Tracheal epithelial cell (primary cell): Measurements from ENCODE around the gene MARCHF9. TPM values are rescaled to one million over a fixed set of nuclear protein-coding genes. Genes with fewer than 3 reads are reported as not detected.

Experiments
- total RNA-seq: library from RNA; depleted of rRNA; stranded (reverse); fragments of >200 nt; gene quantifications from 2 replicates; pipeline ENCODE4 v1.2.1, GENCODE V29; 2014

MARCHF9 gene, protein sequence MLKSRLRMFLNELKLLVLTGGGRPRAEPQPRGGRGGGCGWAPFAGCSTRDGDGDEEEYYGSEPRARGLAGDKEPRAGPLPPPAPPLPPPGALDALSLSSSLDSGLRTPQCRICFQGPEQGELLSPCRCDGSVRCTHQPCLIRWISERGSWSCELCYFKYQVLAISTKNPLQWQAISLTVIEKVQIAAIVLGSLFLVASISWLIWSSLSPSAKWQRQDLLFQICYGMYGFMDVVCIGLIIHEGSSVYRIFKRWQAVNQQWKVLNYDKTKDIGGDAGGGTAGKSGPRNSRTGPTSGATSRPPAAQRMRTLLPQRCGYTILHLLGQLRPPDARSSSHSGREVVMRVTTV
- 7.7 and 11.1 TPM in 2 replicates for total RNA-seq

DNA sequence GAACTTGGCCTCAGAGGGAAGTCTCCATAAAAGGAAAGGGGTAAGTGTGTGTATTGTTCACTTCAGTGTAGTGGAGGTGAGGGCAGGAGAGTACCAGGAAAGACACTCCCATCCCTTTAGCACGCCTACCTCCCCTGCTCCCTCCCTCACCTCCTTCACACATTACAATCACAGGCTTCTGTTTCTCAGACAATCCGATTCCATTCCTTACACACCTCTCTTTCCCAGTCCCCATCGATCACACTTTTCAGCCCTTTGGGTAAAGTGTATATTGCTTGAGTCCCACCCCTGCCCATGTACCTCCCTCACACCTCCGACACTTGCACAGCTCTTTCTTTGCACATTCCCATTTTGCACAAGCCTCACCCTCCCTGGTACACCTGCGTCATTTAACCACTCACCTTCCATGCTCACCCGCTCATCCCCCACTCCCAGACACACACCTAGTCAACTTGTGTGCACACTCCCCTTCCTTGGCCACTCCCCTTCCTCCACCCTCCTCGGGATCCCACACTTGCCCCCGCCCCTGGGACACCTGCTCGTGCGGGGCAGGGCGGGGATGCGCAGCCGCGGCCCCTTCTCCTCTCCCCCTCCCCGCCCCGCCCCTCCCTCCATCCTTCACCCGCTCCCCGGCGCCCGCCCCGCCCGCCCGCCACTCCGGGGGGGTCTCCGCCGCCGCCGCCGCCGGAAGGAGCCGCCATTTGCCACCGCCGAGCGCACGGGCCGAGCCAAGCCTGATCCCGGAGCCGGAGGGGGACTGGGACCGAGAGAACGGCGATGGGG lies at the start of gene MARCHF9:
Gene MARCHF9, plus strand, starts transcription at position 693 of the 783 bp plus-strand sequence. CDS start 426 bp downstream, outside the sequence.

DNA sequence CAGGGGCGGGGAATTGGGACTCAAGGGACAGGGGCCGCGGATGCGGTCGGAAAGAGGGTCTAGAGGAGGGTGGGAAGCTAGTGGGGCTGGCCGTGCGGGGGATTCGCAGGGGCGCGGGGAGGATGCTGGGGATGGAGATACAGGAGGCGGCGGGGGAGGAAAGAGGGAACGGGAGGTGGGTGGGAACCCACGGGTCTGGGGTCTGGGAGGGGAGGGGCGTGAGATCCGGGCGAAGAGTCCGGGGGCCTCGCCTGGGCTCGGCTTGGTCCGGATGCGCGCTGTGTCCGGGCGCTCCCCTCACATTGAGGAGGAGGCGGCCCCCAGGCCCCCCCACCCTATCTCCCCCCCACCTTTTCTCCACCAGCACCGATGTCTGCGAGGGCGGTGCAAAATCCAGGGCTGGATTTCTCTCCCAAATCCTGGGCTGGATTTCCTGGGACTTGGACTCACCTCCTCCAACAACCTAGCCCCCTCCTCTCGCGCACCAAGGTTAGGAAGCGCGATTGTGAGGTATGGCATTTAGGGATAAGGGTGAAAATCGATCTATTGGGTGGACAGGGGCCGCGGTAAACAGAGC lies 16.2 kb upstream of the MARCHF9 start, which contains the start of gene AGAP2:
Gene AGAP2, minus strand, starts transcription at position 82 of the 577 bp plus-strand sequence. CDS start 496 bp downstream, outside the sequence.

DNA sequence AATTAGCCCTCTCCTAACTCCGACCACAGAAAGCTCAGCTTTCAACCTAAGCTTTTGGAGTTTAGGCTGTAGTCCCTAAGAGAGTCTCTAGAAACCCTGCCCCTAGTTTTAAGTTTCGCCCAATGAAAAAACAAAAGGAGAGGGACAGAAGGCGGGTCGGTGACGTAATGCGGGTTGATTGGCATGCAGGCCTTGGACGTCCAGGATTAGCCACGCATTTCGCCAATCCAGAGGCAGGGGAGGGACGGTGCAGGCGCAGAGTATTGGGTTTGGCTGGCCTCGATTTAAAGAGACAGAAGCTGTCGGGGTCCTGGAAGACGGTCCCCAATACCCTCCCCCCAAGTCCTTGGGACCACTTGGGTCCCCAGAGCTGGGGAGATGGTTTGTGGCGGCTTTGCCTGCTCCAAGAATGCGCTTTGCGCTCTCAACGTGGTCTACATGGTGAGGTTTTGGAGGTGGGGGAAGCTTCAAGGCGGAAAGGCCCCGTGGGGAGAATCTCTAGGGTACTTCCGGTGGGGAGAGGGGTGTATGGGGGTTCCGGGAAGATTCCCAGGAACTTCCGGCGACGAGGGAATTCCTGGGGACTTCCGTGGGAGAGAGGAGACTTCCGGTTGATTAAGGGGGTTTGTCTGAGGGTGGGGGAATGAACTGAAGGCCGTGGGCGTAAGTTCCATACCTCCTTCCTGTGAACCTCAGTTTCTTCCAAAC lies 10.0 kb upstream of the MARCHF9 start, which contains the start of gene TSPAN31:
Gene TSPAN31, plus strand, starts transcription at position 263 of the 708 bp plus-strand sequence. Its CDS starts 116 bp downstream, at position 379.

DNA sequence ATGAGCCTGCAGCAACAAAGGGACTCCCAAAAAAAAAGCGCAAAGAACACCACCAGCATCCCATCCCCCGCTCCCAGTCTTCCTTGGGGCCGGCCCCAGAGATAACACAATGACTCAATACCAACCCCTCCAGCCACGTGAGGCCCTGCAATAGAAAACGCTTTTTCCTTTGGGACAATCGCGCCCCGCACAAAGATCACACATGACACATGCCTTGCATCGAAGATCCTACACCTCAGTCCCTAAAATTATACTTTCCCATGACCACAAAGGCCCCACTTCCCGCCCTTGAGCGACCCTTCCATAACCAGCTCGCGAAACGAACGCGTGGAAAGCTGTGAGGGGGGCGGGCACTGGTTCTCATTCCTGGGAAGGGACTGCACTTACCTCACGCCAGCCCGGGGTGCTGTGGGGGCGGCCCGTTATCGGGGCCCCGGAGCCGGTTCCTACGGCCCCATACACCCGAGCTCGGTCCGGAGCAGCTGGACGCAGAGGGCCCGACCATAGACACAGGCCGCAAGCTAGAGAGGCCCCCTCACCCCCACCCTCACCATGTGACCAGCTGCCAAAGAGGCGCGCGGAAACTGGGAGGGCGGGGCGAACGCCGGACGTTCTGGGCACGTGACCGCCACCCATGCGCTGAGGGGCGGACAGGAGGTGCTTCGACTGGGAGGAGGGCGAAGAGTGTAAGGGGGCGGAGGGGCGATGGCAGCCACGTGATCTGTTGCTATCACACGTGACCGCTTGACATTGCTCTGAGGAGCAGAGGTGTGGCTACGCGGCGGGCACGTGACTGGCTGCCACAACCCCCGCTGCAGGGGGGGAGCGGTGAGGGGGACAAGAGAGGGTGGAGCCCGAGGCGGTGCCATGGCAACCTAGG lies 2.9 kb upstream of the MARCHF9 start, which contains the start of gene CDK4:
Gene CDK4, minus strand, starts transcription at position 523 of the 880 bp plus-strand sequence. CDS start 593 bp downstream, outside the sequence.

DNA sequence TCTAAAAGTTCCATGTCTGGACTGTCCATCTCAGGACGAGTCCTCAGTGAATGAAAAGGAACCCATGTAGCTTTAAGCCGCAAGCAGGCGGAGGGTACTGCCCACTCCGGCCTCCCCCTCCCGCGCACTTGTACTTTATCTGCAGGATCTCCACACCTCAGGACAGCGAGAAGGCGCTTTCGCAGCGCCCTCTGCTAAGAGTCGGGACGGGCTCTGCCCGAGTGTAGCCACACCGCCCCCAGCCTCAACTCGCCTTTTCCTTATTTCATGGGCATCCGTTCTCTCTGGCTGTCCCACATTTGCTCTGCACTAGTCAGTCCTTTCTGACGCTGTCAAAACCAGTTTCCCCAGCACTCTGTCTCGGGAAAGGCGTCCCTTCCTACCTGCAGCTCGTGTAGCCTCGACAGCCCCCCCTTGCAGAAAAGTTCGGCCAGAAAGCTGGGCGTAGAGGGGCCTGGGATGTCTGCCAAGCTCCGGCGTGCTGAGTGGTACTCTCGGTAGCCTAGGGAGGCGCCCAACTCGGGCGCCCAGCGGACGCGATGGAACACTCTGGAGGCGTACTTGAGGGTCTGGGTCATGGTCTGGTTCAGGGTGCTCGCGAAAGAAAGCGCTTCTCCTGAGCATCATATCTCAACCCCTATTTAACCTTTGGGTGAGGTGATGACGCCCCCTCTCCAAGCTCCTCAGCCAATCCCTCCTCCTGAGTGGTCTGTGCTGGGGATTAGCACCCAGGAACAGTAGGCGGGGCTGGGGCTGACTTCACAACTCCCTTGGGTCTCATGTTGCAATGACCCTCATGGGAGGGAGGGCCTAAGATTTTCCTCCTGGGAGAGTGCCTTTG lies 11.8 kb downstream of the MARCHF9 start, which contains the start of gene CYP27B1:
Gene CYP27B1, minus strand, starts transcription at position 615 of the 841 bp plus-strand sequence. Its CDS starts 37 bp downstream, at position 578.

DNA sequence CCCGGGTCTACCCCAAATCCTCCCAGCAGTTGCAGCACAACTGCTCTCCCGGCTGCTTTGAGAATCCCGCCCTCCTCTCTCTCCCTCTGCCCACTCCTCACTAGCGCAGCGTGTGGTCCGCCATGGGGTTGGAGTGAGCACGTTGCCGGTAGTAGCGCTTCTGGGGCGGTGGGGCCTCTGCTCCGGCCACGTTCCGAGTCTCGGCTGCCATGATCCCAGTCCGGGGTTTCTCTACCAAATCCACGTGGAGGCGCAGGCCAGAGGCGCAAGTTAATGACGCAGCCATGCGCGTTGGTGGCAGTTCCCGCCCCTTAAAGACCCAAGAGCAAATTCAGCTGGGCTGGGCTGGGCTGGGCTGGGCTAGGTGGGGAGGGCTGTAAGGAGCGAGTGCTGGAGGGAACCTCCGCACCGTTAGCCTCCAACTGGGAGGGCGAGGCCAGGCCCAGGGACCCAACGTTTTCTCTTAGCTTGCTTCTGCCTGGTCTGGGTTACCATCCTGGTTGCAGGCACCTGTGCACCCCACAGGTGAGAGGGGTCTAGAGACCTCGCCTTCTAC lies 17.0 kb downstream of the MARCHF9 start, which contains the start of gene METTL1:
Gene METTL1, minus strand, starts transcription at position 233 of the 556 bp plus-strand sequence. Its CDS starts 22 bp downstream, at position 211.

DNA sequence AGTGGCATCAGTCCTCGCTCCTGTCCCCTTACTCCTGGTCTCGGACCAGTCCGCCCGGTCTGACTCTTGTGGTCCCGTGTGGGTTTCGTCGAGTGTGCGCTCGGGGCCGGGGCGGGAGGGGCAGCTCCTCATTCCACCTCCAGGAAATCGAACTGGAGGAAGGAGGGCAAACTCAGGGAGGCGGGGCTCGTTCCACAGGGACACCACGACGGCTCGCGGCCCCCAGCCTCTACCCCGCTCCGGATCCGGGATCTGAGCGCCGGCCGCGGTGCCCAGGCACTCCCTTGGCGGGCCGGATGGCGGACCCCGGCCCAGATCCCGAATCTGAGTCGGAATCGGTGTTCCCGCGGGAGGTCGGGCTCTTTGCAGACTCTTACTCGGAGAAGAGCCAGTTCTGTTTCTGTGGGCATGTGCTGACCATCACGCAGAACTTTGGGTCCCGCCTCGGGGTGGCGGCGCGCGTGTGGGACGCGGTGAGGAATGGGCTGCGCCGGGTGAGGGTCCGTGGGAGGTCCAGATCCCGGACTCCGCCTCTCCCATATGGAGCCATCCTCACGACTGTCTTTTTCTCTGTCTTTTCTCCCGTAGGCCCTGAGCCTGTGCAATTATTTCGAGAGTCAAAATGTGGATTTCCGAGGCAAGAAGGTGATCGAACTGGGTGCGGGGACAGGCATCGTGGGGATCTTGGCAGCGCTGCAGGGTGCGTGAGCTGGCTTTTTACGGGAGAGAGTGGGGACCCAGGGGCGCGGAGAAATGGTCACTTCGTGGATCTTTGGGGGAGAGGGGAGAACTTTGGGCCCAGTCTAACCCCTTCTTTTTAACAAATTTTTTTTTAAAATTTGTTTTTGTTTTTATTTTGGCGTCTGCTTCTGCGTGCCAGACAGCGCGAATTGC lies 17.8 kb downstream of the MARCHF9 start, which contains the start of gene EEF1AKMT3:
Gene EEF1AKMT3, plus strand, starts transcription at position 186 of the 894 bp plus-strand sequence. Its CDS starts 111 bp downstream, at position 297.

DNA sequence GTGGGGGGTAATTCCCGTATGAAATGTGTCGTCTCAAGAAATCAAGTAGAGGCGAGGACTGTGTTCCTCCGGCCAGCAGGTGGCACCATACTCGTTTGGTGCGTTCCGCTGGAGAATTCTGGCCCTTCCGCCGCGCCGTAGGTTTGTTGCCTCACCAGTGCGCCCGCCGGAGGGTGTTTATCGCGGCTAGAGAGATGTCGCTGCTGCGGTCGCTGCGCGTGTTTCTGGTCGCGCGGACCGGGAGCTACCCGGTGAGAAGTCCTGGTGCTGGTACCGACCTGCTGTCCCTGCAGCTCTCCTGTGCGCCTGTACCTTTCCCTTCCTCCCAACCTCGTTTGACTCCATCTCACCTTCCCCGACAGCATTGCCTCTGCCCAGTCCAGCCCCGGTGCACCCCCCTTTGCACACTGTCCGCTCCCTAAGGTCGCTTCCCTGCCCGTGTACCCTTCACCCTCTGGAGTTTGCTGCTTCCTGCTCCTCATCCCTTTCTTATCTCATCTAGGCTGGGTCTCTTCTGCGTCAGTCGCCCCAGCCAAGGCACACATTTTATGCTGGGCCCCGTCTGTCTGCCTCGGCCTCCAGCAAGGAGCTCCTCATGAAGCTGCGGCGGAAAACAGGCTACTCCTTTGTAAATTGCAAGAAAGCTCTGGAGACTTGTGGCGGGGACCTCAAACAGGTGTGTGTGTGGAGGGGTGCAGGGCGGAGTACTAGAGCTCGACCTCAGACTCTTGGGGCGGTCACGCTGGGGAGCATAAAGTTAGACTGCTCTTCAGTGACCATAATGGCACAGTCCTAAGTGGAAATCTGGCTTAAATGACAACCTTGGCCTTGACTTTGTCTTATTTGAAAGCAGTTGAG lies 27.9 kb downstream of the MARCHF9 start, which contains the start of gene TSFM:
Gene TSFM, plus strand, starts transcription at position 180 of the 858 bp plus-strand sequence. Its CDS starts 15 bp downstream, at position 195.

Other genes starting within 250 kb of the MARCHF9 start
- 75.9 and 79.7 TPM in 2 replicates for gene DDIT3, start 234.6 kb upstream of the MARCHF9 start, total RNA-seq
- 4.5 and 6.0 TPM in 2 replicates for gene MBD6, start 232.3 kb upstream of the MARCHF9 start, total RNA-seq
- 77.6 and 95.4 TPM in 2 replicates for gene DCTN2, start 207.9 kb upstream of the MARCHF9 start, total RNA-seq
- gene KIF5A, start 205.1 kb upstream of the MARCHF9 start, total RNA-seq: under 0.01 TPM in 1 of 2 replicates, not detected in the other
- 47.5 and 52.2 TPM in 2 replicates for gene PIP4K2C, start 163.9 kb upstream of the MARCHF9 start, total RNA-seq
- 2.1 and 7.0 TPM in 2 replicates for gene DTX3, start 150.3 kb upstream of the MARCHF9 start, total RNA-seq
- gene ARHGEF25, start 143.7 kb upstream of the MARCHF9 start, total RNA-seq: 1.9 and 2.2 TPM in 2 replicates
- gene B4GALNT1, start 121.9 kb upstream of the MARCHF9 start, total RNA-seq: 0.48 TPM in 1 of 2 replicates, not detected in the other
- 126 and 136 TPM in 2 replicates for gene OS9, start 61.0 kb upstream of the MARCHF9 start, total RNA-seq
- gene AGAP2, start 16.4 kb upstream of the MARCHF9 start, total RNA-seq: under 0.01 and 0.21 TPM in 2 replicates
- 82.2 and 98.0 TPM in 2 replicates for gene TSPAN31, start 10.1 kb upstream of the MARCHF9 start, total RNA-seq
- gene CDK4, start 2.8 kb upstream of the MARCHF9 start, total RNA-seq: 128 and 199 TPM in 2 replicates
- 3.2 and 6.5 TPM in 2 replicates for gene CYP27B1, start 12.0 kb downstream of the MARCHF9 start, total RNA-seq
- 5.5 and 13.3 TPM in 2 replicates for gene METTL1, start 17.0 kb downstream of the MARCHF9 start, total RNA-seq
- 3.6 and 10.4 TPM in 2 replicates for gene EEF1AKMT3, start 17.5 kb downstream of the MARCHF9 start, total RNA-seq
- gene TSFM, start 27.7 kb downstream of the MARCHF9 start, total RNA-seq: 15.3 and 23.6 TPM in 2 replicates
- 0.43 and 1.7 TPM in 2 replicates for gene AVIL, start 63.6 kb downstream of the MARCHF9 start, total RNA-seq
- 18.3 and 35.0 TPM in 2 replicates for gene CTDSP2, start 91.6 kb downstream of the MARCHF9 start, total RNA-seq
- gene ATP23, start 186.5 kb downstream of the MARCHF9 start, total RNA-seq: 10.9 and 15.7 TPM in 2 replicates